ENCODE data around the gene TRIO.

Gene TRIO

DNA sequence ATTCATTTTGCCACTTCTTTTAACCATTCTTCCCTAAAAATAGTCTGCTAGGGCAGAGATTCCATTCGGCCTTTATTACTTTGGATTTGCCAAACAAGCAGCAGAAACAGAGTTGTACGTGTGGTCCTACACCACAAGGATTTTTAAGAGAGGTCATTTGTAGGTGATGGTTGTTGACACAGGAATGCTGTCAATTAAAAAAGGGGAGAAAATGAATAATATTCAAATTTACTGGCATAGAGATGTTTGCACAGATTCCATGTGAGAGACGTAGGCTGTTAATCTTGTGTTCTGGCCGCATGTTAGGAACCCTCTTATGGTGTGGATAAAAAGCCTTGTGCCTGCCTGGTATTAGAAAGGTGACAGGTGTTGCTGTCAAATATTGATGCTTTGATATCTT, 34.9 kb downstream of the TRIO start:
- in situ Hi-C loops (cut with HindIII; ENCODE audit: low pct_ligation_motif_present, low pct_unique_long_range_greater_than_20kb, low sequenced_read_pairs): no loop called here
- no peak for DNase-seq

DNA sequence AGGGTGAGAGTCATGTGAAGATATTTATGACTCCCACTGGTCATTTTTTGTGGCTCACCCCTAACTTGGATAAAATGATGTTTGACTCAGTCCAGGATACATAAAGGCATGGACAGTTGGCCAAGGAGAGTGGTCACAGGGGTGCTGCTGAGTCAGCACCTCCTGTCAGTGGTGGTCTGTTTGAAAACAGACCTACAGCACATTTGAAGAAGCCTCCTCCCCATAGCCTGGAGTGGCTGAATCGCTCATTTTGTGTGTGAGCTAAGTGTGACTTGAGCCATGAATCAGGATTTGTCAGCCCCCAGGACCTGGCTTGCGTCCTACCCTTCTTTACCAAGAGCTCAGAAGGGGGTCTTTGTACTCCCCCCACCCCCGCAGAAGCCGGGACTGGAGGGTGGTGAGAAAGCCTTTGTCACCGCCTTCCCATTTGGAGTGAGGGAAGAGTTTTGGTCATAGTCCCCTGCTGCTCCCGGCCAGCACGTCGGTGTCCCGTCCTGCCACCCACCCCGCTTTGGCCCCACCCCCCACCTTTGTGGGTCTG, 35.6 kb downstream of the TRIO start:
- in situ Hi-C loops (cut with HindIII; ENCODE audit: low pct_ligation_motif_present, low pct_unique_long_range_greater_than_20kb, low sequenced_read_pairs): no loop called here

DNA sequence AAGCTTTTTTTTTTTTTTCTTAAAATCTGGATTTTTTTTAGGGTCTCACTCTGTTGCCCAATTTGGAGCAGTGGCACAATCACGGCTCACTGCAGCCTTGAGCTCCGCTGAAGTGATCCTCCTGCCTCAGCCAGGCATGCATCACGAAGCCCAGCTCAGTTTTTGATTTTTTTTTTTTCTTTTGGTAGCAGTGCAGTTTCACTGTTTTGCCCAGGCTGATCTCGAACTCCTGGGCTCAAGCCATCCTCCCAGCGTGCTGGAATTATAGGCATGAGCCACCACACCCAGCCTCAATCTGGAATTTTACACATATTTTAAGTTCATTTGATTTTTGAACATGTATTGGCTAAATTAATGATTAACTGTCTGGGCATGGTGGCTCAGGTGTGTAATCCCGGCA, 36.3 kb downstream of the TRIO start:
- DNase-seq: no peak
- in situ Hi-C loops (cut with HindIII; ENCODE audit: low pct_ligation_motif_present, low pct_unique_long_range_greater_than_20kb, low sequenced_read_pairs): no loop called here

More for the DNA sequence above, 35.6 kb downstream of the TRIO start:
- DNase-seq: peak; percentile 35

GRCh38 chr5:14180437-14180836, 37.3 kb downstream of the TRIO start:
- in situ Hi-C loops (cut with HindIII; ENCODE audit: low pct_ligation_motif_present, low pct_unique_long_range_greater_than_20kb, low sequenced_read_pairs): no loop called here
- no peak for DNase-seq

DNA sequence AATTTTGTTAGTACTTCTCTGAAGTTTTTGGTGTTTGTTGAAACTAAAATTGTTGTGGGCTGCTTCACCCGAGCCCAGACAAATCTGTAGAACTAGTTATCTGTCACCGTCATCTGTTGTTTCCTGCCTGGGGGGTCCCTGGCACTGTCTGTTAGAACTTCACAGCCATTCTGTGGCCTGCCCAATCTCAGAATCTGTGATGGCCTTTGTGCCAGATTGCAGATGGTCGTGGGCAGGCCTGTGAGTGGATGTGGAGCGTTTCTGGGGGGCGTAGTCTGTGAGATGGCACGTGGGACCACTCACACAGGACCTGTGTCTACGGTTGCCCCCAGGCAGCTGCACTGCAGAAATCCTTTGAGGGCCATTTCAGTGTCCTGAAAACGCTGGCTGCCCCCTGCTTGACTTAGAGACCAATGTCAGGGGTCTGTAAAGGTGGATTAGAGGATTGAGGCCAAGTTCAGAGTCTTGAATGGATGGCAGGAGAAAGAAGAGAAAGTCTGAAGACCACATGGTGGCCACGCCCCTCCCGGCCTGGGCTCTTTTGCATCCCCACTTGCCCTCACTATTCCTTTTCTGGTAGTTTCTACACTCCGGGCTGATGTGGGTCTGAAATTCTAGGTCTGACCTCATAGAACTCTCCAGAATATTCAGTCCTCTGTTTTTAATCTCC, 38.3 kb downstream of the TRIO start:
- in situ Hi-C loops (cut with HindIII; ENCODE audit: low pct_ligation_motif_present, low pct_unique_long_range_greater_than_20kb, low sequenced_read_pairs): no loop called here

DNA sequence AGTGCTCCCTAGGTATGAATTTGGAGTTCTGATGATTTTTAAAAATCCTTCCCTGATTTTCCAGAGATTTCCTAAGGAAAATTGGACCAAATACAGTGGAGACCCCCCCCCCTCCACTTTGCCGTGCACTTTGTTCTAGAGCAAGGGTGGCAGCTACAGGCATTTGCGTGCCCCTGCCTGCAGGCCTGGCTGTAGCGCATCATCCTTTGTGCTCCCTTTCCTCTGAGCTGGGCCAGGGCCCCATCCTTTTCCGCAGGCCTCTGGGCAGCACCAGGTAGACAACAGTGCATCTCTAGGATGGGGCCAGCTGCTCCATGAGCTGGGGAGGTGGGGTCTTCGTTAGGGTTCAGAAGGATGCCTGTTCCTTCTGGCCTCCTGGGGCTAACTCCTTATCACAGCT, 39.6 kb downstream of the TRIO start:
- no peak for DNase-seq
- in situ Hi-C loops (cut with HindIII; ENCODE audit: low pct_ligation_motif_present, low pct_unique_long_range_greater_than_20kb, low sequenced_read_pairs): no loop called here

More for the DNA sequence above, 38.3 kb downstream of the TRIO start:
- DNase-seq: no peak

DNA sequence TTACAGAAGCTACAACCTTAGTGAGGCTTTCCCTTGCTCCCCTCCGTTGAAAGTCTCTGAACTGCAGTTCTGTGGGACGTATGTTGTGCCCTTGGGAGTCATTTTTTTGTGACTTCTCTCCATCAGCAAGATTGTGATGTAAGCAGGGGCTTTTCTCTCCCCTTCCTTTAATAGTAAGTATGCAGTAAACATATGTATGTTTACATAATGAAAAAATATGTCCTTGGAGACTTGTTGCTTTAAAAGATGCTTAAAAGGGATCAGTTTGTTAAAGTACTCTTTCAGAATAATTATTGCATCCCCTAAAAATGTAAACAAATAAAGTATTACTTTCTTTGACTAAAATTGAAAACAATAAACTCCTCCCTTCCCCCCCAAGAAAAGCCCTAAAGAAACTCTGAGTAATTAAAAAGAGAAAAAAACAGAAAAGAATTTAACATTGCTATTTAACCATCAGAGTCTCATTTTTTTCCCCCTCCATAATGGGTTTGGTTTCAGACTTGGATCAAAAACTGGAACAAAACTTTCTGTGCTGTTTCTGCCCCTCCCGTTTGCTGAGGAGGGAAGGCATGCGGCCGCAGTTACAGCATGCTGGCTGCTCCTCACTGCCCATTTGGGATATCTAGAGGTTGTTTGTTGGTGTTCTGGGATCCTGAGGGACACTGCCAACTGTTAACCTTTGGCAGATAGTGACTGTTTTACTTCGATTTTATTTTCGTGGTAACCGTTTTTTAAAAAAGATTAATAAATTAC, 40.2 kb downstream of the TRIO start:
- in situ Hi-C loops (cut with HindIII; ENCODE audit: low pct_ligation_motif_present, low pct_unique_long_range_greater_than_20kb, low sequenced_read_pairs): no loop called here

DNA sequence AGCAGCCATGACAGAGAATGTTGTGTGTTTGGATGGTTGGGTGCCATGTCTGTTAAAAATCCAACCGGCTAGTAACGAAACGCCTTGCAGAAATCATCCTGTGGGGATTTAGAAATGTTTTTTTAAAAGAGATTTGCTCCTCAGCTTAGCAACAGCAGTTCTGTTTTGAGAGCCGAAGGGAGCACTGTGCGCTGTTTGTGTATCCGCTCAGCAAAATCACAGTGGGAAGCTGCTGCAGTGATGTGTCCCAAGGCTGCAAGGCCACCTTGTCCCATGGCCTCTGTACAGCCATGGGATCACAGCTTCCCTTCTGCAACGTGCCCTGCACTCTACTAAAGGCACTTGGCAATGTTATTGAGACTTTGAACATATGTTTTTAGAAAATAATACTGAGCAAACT, 40.9 kb downstream of the TRIO start:
- no peak for DNase-seq
- in situ Hi-C loops (cut with HindIII; ENCODE audit: low pct_ligation_motif_present, low pct_unique_long_range_greater_than_20kb, low sequenced_read_pairs): no loop called here

More for the DNA sequence above, 40.2 kb downstream of the TRIO start:
- no peak for DNase-seq

DNA sequence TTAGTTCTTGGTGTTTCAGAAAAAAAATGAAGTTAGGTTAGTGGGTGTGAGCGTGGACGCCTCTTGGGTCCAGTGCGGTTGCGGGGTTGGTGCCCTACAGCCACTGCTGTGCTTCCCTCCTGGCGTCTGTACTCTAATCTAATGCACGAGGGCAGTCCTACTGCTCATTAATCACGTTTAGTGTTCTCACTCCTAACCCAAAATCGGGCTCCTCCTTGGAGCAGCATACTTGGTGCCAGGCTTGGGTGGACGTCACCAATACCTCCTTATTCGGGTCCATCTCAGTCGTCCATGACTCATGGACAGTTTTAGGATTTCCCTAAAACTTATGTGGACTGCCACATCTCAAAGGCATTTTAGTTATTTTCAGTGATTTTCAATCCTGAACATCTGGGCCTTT, 41.6 kb downstream of the TRIO start:
- no peak for DNase-seq
- in situ Hi-C loops (cut with HindIII; ENCODE audit: low pct_ligation_motif_present, low pct_unique_long_range_greater_than_20kb, low sequenced_read_pairs): no loop called here

DNA sequence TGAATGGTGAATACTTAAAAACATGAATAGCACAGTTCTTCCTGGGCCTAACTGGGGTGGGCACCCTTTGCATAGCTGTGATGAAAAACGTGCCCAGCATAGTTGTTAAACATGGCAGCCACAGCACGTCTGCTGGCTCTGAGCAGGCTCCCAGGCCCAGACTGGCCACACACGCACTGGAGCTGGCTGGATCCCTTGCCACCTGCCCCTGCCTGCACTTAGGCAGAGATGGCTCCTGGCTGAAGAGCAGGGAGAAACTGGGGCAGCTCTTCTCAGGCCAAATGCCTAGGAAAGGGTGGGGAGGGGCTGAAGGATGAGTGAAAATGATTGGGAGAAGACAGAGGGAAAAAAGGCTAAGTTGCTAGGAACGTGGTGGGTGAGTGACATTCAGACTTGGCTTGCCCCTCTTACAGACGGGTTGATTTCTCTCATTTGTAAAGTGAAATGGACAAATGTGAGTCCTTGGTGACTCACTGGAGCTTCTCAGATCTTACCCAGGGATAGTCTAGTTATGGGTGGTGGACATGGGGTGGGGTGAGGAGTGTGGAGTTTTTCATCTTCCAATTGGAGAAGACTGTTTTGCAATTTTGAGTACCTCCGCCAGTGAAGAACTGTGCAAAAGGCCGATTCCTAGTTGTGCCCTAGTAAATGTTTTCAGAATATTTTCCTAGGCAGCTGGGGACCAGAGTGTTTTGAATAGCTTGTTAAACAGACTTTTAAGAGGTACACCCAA, 42.4 kb downstream of the TRIO start:
- in situ Hi-C loops (cut with HindIII; ENCODE audit: low pct_ligation_motif_present, low pct_unique_long_range_greater_than_20kb, low sequenced_read_pairs): no loop called here
- DNase-seq: peak; percentile 70

GRCh38 chr5:14186059-14186830, 43.1 kb downstream of the TRIO start:
- in situ Hi-C loops (cut with HindIII; ENCODE audit: low pct_ligation_motif_present, low pct_unique_long_range_greater_than_20kb, low sequenced_read_pairs): no loop called here
- DNase-seq: no peak

- in situ Hi-C loops (cut with HindIII; ENCODE audit: low pct_ligation_motif_present, low pct_unique_long_range_greater_than_20kb, low sequenced_read_pairs): no loop called here
- DNase-seq: no peak
These were observed 44.0 kb downstream of the TRIO start for GRCh38 chr5:14187157-14187556.

- in situ Hi-C loops (cut with HindIII; ENCODE audit: low pct_ligation_motif_present, low pct_unique_long_range_greater_than_20kb, low sequenced_read_pairs): no loop called here
- no peak for DNase-seq
These were observed 44.5 kb downstream of the TRIO start for GRCh38 chr5:14187660-14188059.

- no peak for DNase-seq
- in situ Hi-C loops (cut with HindIII; ENCODE audit: low pct_ligation_motif_present, low pct_unique_long_range_greater_than_20kb, low sequenced_read_pairs): no loop called here
These were observed 45.6 kb downstream of the TRIO start for GRCh38 chr5:14188778-14189177.

GRCh38 chr5:14189680-14190079, 46.5 kb downstream of the TRIO start:
- in situ Hi-C loops (cut with HindIII; ENCODE audit: low pct_ligation_motif_present, low pct_unique_long_range_greater_than_20kb, low sequenced_read_pairs): no loop called here
- no peak for DNase-seq

GRCh38 chr5:14190194-14191164, 47.3 kb downstream of the TRIO start:
- in situ Hi-C loops (cut with HindIII; ENCODE audit: low pct_ligation_motif_present, low pct_unique_long_range_greater_than_20kb, low sequenced_read_pairs): no loop called here
- DNase-seq: peak; percentile 93

DNA sequence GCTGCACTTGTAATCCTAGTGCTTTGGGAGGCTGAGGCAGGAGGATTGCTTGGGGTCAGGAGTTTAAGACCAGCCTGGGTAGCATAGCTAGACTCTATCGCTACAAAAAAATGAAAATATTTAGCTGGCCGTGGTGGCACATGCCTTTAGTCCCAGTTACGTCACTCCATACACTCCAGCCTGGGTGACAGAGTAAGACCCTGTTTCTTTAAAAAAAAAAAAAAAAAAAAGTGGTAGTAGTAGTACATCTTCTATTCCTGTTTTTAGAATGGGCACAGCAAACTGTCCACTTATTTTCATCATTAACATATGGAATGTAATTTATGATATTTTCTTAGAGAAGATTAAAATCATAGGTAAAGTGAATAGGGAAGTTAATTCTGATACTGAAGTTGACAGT, 48.2 kb downstream of the TRIO start:
- in situ Hi-C loops (cut with HindIII; ENCODE audit: low pct_ligation_motif_present, low pct_unique_long_range_greater_than_20kb, low sequenced_read_pairs): no loop called here
- DNase-seq: no peak

DNA sequence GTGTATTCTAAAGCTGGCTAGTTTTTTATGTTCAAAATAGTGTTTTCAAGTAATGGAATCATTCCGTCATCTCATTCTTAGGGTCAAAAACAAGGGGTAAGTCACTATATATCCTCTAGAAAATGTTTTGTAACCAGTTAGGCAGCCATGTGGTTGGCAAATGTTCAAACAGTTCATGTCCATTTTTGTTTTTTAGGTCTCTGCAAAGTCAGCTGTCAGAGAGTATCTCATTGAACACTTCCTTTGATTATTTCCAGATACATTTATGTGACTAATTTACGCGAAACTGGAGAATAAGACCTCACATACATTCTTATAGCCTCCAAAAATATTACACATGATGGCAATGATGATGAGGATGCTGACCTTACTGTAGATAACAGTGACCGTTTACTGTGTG, 50.4 kb downstream of the TRIO start:
- in situ Hi-C loops (cut with HindIII; ENCODE audit: low pct_ligation_motif_present, low pct_unique_long_range_greater_than_20kb, low sequenced_read_pairs): no loop called here
- DNase-seq: no peak
